ENCODE results near the gene DCHS1.

DNA sequence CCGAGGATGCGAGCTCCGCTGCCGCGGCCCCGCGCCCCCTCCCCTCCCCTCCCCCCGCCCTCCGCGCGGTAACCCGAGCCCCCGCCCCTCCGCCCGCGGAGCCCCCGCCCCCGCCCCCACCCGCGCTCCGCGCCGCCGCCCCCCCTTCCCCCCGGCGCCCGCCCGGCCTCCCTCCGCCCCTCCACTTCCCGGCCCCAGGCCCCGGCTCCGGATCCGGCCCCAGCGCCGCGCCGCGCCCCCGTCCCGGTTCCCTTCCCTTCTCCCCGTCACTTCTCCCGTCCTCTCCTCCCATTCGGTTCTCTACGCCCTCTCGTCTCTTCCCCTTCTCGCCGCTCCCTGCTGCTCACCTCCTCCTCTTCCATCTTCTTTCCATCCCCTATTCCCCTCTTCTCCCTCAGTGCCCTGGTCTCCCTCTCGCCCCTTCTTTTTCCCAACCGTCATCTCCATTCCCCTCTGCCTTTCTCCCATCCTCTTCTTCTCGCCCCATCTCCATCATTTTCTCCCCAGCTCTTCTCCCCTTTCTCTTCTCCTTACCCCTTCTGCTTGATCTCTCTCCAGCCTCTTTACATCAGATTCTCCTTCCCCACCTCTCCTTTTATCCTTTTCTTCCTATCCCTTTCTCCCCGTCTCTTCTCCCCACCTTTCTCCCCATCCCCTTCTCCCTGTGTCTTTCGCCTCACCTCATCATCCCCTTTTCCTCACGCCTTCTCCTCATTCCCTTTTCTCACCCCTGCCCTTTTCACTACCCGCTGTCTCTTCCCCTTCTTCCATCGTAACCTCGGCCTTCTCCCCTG is at the start of gene DCHS1:
- no peak for TF ChIP-seq POLR2A (IDR thresholded peaks at IDR 0.05)
- TF ChIP-seq, protein P1, sequence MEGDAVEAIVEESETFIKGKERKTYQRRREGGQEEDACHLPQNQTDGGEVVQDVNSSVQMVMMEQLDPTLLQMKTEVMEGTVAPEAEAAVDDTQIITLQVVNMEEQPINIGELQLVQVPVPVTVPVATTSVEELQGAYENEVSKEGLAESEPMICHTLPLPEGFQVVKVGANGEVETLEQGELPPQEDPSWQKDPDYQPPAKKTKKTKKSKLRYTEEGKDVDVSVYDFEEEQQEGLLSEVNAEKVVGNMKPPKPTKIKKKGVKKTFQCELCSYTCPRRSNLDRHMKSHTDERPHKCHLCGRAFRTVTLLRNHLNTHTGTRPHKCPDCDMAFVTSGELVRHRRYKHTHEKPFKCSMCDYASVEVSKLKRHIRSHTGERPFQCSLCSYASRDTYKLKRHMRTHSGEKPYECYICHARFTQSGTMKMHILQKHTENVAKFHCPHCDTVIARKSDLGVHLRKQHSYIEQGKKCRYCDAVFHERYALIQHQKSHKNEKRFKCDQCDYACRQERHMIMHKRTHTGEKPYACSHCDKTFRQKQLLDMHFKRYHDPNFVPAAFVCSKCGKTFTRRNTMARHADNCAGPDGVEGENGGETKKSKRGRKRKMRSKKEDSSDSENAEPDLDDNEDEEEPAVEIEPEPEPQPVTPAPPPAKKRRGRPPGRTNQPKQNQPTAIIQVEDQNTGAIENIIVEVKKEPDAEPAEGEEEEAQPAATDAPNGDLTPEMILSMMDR (IDR thresholded peaks at IDR 0.05): no peak
- no peak for TF ChIP-seq EP300 (IDR thresholded peaks at IDR 0.05)
- TF ChIP-seq POLR2AphosphoS5 (IDR thresholded peaks at IDR 0.05): no peak
